Measurements from ENCODE around the gene CYP4F11.
"Not testable (repeated sequence)": the region's sequence is repeated elsewhere in the genome, so short reads cannot be mapped to it uniquely, and the experiment has no call there.

CYP4F11 gene

DNA sequence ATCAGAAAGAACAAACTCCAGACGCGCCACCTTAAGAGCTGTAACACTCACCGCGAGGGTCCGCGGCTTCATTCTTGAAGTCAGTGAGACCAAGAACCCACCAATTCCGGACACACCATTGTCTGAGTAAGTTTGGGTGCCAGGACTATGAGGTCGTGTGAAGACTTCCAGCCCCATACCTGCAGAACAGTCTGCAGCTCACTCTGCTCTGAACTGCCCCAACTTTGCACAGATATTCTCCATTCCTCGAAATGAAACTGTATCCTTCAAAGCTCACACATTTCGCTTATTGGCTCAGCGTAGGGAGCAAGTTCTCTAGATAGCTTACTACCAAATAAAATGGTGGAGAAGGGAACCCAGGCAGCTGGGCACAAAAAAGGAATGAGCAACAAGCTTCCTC lies 33.8 kb downstream of the CYP4F11 start:
- H3K36me3 ChIP-seq (ENCODE audit: control insufficient read depth, insufficient read depth, low read length), result no peaks in the 10 kb centered on the region
- DNase-seq (ENCODE audit: extremely low read depth, insufficient read length), result no peak
- no peak overlapping the region for H3K4me3 ChIP-seq (replicated peaks; ENCODE audit: low read depth, low read length)
- TF ChIP-seq, protein P1, sequence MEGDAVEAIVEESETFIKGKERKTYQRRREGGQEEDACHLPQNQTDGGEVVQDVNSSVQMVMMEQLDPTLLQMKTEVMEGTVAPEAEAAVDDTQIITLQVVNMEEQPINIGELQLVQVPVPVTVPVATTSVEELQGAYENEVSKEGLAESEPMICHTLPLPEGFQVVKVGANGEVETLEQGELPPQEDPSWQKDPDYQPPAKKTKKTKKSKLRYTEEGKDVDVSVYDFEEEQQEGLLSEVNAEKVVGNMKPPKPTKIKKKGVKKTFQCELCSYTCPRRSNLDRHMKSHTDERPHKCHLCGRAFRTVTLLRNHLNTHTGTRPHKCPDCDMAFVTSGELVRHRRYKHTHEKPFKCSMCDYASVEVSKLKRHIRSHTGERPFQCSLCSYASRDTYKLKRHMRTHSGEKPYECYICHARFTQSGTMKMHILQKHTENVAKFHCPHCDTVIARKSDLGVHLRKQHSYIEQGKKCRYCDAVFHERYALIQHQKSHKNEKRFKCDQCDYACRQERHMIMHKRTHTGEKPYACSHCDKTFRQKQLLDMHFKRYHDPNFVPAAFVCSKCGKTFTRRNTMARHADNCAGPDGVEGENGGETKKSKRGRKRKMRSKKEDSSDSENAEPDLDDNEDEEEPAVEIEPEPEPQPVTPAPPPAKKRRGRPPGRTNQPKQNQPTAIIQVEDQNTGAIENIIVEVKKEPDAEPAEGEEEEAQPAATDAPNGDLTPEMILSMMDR (IDR thresholded peaks at IDR 0.05; ENCODE audit: insufficient read depth, low read length, poor library complexity, severe bottlenecking), result no peak
- H3K27me3 ChIP-seq (replicated peaks; ENCODE audit: control insufficient read depth, insufficient read depth, low read length), result no peaks in the 10 kb centered on the region

DNA sequence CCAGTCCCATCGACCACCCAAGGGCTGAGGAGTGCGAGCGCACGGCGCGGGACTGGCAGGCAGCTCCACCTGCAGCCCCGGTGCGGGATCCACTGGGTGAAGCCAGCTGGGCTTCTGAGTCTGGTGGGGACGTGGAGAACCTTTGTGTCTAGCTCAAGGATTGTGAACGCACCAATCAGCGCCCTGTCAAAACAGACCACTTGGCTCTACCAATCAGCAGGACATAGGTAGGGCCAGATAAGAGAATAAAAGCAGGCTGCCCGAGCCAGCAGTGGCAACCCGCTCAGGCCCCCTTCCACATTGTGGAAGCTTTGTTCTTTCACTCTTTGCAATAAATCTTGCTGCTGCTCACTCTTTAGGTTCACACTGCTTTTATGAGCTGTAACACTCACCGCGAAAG lies 34.3 kb downstream of the CYP4F11 start:
- H3K4me3 ChIP-seq (replicated peaks; ENCODE audit: low read depth, low read length); H3K36me3 ChIP-seq (ENCODE audit: control insufficient read depth, insufficient read depth, low read length); DNase-seq (ENCODE audit: extremely low read depth, insufficient read length); H3K27me3 ChIP-seq (replicated peaks; ENCODE audit: control insufficient read depth, insufficient read depth, low read length): not testable (repeated sequence)

DNA sequence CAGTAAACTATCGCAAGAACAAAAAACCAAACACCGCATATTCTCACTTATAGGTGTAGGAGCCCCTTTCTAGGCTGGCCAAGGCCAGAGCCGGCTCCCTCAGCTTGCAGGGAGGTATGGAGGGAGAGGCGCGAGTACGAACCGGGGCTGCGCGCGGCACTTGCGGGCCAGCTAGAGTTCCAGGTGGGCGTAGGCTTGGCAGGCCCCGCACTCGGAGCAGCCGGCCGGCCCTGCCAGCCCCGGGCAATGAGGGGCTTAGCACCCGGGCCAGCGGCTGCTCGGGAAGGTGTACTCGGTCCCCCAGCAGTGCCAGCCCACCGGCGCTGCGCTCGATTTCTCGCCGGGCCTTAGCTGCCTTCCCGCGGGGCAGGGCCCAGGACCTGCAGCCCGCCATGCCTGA lies 34.8 kb downstream of the CYP4F11 start:
- H3K4me3 ChIP-seq (replicated peaks; ENCODE audit: low read depth, low read length); H3K27me3 ChIP-seq (replicated peaks; ENCODE audit: control insufficient read depth, insufficient read depth, low read length); H3K36me3 ChIP-seq (ENCODE audit: control insufficient read depth, insufficient read depth, low read length); DNase-seq (ENCODE audit: extremely low read depth, insufficient read length): not testable (repeated sequence)

DNA sequence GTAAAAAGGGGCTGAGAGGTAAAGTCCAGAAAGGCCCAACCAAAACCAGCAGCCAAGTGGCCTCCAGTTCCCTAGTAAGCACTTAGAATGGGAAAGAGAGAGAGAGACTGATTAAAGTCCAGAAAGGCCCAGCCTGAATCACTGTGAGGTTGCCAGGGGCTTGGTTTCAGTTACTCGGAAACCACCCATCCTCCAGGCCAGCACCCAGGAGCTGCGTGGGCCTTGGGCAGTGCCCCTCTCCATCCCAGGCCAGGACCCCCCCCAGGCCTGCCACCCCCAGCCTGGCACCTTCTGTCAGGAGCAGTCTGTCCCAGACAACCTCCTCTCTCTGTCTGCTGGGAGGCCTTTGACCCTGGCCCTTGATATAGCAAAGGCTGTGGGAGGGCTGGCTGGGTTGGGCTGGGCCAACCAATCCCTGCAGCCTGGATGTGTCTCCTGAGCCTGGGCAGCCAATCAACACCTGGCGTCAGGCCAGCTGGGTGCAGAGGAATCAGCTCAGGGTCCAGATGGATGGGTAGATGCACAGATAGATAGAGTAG lies 36.5 kb downstream of the CYP4F11 start, which contains the start of gene CYP4F2:
Gene CYP4F2 (minus strand): TSS at position 337 of the 539 bp plus-strand sequence. CDS start 463 bp downstream, outside the sequence.
- Histone ChIP-seq H3K4me3 (replicated peaks; ENCODE audit: low read depth, low read length) (no peak within 1 kb of the TSS), H3K27me3 (replicated peaks; ENCODE audit: control insufficient read depth, insufficient read depth, low read length) (no peaks in the 10 kb centered on the region), H3K36me3 (ENCODE audit: control insufficient read depth, insufficient read depth, low read length) (no peaks in the 10 kb centered on the region)
- TF ChIP-seq, protein P1 (IDR thresholded peaks at IDR 0.05; ENCODE audit: insufficient read depth, low read length, poor library complexity, severe bottlenecking), result no peak
- DNase-seq (ENCODE audit: extremely low read depth, insufficient read length), result no peak

DNA sequence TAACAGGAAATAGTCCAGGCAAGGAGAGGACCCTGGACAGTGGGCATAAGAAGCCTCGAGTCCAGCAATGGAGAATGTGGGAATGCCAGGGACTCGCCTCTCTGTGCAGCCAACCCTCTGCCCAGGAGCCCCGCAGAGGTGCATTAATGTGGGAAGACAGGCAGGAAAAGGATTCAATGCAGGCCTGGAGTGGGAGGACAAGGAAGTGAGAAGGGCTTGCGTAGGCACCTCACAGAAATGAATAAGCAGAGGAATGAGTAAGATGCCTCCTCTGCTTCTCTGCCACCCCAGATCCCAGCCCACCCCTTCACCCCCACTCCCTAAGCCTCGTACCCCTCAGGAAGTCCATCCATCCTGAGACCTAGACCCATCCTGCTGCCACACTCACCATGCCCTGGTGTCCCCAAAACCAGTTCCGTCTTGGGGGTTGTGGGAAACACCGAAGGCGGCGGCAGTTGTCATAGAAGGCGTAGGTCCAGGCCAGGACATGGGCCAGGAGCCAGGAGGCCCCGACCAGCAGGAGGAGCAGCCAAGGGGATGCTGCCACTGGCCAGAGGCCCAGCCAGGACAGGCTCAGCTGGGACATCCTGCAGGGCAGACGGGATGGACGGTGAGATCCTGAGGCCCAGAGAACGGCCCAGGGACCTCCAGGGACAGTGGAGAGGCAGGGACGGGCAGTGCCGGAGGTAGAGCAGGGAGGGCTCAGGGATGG lies 37.1 kb downstream of the CYP4F11 start:
- Histone ChIP-seq H3K4me3 (replicated peaks; ENCODE audit: low read depth, low read length) (no peak overlapping the region), H3K27me3 (replicated peaks; ENCODE audit: control insufficient read depth, insufficient read depth, low read length) (no peaks in the 10 kb centered on the region), H3K36me3 (ENCODE audit: control insufficient read depth, insufficient read depth, low read length) (no peaks in the 10 kb centered on the region)
- TF ChIP-seq, protein P1 (IDR thresholded peaks at IDR 0.05; ENCODE audit: insufficient read depth, low read length, poor library complexity, severe bottlenecking), result no peak
- no peak for DNase-seq (ENCODE audit: extremely low read depth, insufficient read length)

DNA sequence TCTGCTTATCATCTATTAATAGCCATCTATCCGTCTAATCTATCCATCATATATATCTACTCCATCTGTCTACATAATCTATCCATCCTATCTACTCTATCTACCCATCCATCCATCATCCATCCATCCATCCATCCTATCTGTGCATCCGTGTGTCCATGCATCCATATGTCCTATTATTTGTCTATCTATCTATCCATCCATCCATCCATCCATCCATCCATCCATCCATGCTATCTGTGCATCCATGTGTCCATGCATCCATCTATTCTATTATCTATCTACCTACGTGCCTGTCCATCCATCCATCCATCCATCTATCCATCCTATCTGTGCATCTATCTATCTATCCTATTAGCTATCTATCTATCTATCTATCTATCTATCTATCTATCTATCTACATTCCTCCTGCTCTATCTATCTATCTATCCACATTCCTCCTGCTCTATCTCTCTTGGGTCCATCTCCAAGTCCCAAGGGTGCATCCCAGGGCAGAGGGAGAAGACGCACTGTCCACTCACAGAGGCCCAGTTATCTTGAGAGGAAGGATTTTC lies 38.4 kb downstream of the CYP4F11 start:
- TF ChIP-seq, protein P1 (IDR thresholded peaks at IDR 0.05; ENCODE audit: insufficient read depth, low read length, poor library complexity, severe bottlenecking), result no peak
- Histone ChIP-seq H3K36me3 (ENCODE audit: control insufficient read depth, insufficient read depth, low read length) (no peaks in the 10 kb centered on the region), H3K27me3 (replicated peaks; ENCODE audit: control insufficient read depth, insufficient read depth, low read length) (no peaks in the 10 kb centered on the region), H3K4me3 (replicated peaks; ENCODE audit: low read depth, low read length) (no peak overlapping the region)
- no peak for DNase-seq (ENCODE audit: extremely low read depth, insufficient read length)
